WTC11 (cell line): ENCODE results near the gene ARHGAP4. TPM values are rescaled to one million over a fixed set of nuclear protein-coding genes. Genes with fewer than 3 reads are reported as not detected.
A peak's percentile ranks its signal among the peaks of the same experiment; 100 is the strongest.

Experiments
- ATAC-seq: fragments of 200-7000 bp; cut with Tn5 transposase; 2 replicates; pipeline ENCODE4 v1.10.0; 2021; ENCODE audit warnings: mild to moderate bottlenecking, moderate library complexity
- CTCF ChIA-PET: fragments of 300-600 bp; sonication (Branson Sonifier 250); formaldehyde crosslinking; loops from one replicate; lab custom pipeline; 2021; ENCODE audit warnings: antibody characterized with exemption; lab: Charles Lee
- POLR2A ChIA-PET: fragments of 350-600 bp; sonication (Branson Sonifier 250); formaldehyde crosslinking; loops from one replicate; lab custom pipeline; 2021; ENCODE audit warnings: antibody characterized with exemption; lab: Charles Lee
- DNase-seq: peaks from one replicate; pipeline ENCODE4 v3.0.0; 2021; ENCODE audit warnings: low spot score
- H3K27ac Mint-ChIP-seq: 2 replicates; pipeline ENCODE4 v1.8.0; 2021; ENCODE audit warnings: mixed read lengths
- H3K27me3 Mint-ChIP-seq: 2 replicates; pipeline ENCODE4 v1.8.0; 2021; ENCODE audit warnings: low read depth, mild to moderate bottlenecking, moderate library complexity, mixed read lengths
- H3K36me3 Mint-ChIP-seq: 2 replicates; pipeline ENCODE4 v1.8.0; 2021; ENCODE audit warnings: mixed read lengths
- H3K4me1 Mint-ChIP-seq: 2 replicates; pipeline ENCODE4 v1.8.0; 2022; ENCODE audit warnings: mixed read lengths
- H3K4me3 Mint-ChIP-seq: 2 replicates; pipeline ENCODE4 v1.8.0; 2021; ENCODE audit warnings: mild to moderate bottlenecking, moderate library complexity, mixed read lengths
- H3K9me3 Mint-ChIP-seq: 2 replicates; pipeline ENCODE4 v1.8.0; 2021; ENCODE audit warnings: mixed read lengths
- ATF1 ChIP-seq: sonication (generic); formaldehyde crosslinking; IDR thresholded peaks from 2 replicates; pipeline ENCODE4 v1.8.1; 2023; ENCODE audit warnings: mild to moderate bottlenecking, moderate library complexity, missing genetic modification reagents
- CREM ChIP-seq: sonication (generic); formaldehyde crosslinking; IDR thresholded peaks from 2 replicates; pipeline ENCODE4 v1.8.1; 2022; ENCODE audit warnings: mild to moderate bottlenecking, missing genetic modification reagents, moderate library complexity
- EMX1 ChIP-seq: fragments of 250-450 bp; sonication (Bioruptor Pico); IDR thresholded peaks from 2 replicates; pipeline ENCODE4 v1.8.0; 2021; ENCODE audit warnings: mild to moderate bottlenecking
- FOXJ3 ChIP-seq: sonication (generic); formaldehyde crosslinking; IDR thresholded peaks from 2 replicates; pipeline ENCODE4 v1.9.0; 2021; ENCODE audit warnings: missing genetic modification reagents, mild to moderate bottlenecking, borderline replicate concordance
- GTF2I ChIP-seq: fragments of 250-450 bp; sonication (Bioruptor Pico); conservative IDR thresholded peaks from 2 replicates; pipeline ENCODE4 v1.4.0; 2021; ENCODE audit warnings: mild to moderate bottlenecking
- KAT7 ChIP-seq: sonication (generic); formaldehyde crosslinking; IDR thresholded peaks from 2 replicates; pipeline ENCODE4 v1.8.1; 2023; ENCODE audit warnings: missing genetic modification reagents, mild to moderate bottlenecking, borderline replicate concordance
- NFATC4 ChIP-seq: fragments of 250-450 bp; sonication (Bioruptor Pico); IDR thresholded peaks from 2 replicates; pipeline ENCODE4 v1.9.0; 2021; ENCODE audit warnings: mild to moderate bottlenecking
- SMAD4 ChIP-seq: sonication (generic); formaldehyde crosslinking; IDR thresholded peaks from 2 replicates; pipeline ENCODE4 v1.8.0; 2022; ENCODE audit warnings: mild to moderate bottlenecking, missing genetic modification reagents
- TEAD4 ChIP-seq: sonication (generic); formaldehyde crosslinking; IDR thresholded peaks from 2 replicates; pipeline ENCODE4 v1.8.0; 2022; ENCODE audit warnings: mild to moderate bottlenecking, missing genetic modification reagents
- ZNF138 ChIP-seq: sonication (generic); formaldehyde crosslinking; conservative IDR thresholded peaks from 2 replicates; pipeline ENCODE4 v1.8.1; 2022; ENCODE audit warnings: mild to moderate bottlenecking, moderate library complexity, missing genetic modification reagents
- ZNF671 ChIP-seq: fragments of 250-450 bp; sonication (Bioruptor Pico); IDR thresholded peaks from 2 replicates; pipeline ENCODE4 v1.8.0; 2021; ENCODE audit warnings: mild to moderate bottlenecking
- total RNA-seq: library from RNA; stranded (reverse); gene quantifications from 3 replicates; pipeline ENCODE4 v1.2.3, GENCODE V29; 2021
- TF ChIP-seq, protein P1 (sequence below): fragments of 200-600 bp; IDR thresholded peaks from 2 replicates; pipeline ENCODE4 v1.8.0; 2022; ENCODE audit warnings: antibody characterized with exemption
- TF ChIP-seq, protein P2 (sequence below): fragments of 250-450 bp; sonication (Bioruptor Pico); IDR thresholded peaks from 2 replicates; pipeline ENCODE4 v1.9.0; 2021; ENCODE audit warnings: mild to moderate bottlenecking
- TF ChIP-seq, protein P3 (sequence below): sonication (generic); formaldehyde crosslinking; IDR thresholded peaks from 2 replicates; pipeline ENCODE4 v1.8.0; 2022; ENCODE audit warnings: mild to moderate bottlenecking, missing genetic modification reagents
- TF ChIP-seq, protein P4 (sequence below): fragments of 250-450 bp; sonication (Bioruptor Pico); IDR thresholded peaks from 2 replicates; pipeline ENCODE4 v1.9.0; 2021; ENCODE audit warnings: moderate library complexity, mild to moderate bottlenecking, inconsistent platforms, borderline replicate concordance
- TF ChIP-seq, protein P5 (sequence below): fragments of 250-450 bp; sonication (Bioruptor Pico); IDR thresholded peaks from 2 replicates; pipeline ENCODE4 v1.8.0; 2021; ENCODE audit warnings: mild to moderate bottlenecking
- TF ChIP-seq, protein P6 (sequence below): sonication (generic); formaldehyde crosslinking; IDR thresholded peaks from 2 replicates; pipeline ENCODE4 v1.8.1; 2023; ENCODE audit warnings: mild to moderate bottlenecking, missing genetic modification reagents, moderate library complexity

Gene ARHGAP4
- total RNA-seq, 1 experiment from 2014 or later, result 52.1 TPM

DNA sequence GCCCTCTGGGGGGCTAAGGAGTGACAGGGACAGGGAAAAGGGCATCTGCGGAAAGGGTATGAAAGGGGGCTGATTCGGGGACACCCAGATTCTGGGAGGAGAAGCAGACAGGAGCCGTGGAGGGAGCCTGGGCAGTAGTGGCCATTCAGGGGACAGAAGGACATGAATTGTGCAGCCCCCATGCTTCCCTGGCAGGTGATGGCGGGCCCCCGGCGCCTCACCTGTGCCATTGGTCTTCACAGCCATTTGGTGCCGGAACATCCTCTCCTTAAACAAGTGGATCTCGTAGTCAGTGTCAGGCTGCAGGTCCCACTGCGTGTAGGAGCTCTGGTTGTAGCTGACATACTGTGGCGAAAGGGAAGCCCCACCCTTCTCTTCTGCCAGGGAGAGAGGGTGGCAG is 62.0 kb downstream of the ARHGAP4 start (continued):
- TF ChIP-seq, protein P1, sequence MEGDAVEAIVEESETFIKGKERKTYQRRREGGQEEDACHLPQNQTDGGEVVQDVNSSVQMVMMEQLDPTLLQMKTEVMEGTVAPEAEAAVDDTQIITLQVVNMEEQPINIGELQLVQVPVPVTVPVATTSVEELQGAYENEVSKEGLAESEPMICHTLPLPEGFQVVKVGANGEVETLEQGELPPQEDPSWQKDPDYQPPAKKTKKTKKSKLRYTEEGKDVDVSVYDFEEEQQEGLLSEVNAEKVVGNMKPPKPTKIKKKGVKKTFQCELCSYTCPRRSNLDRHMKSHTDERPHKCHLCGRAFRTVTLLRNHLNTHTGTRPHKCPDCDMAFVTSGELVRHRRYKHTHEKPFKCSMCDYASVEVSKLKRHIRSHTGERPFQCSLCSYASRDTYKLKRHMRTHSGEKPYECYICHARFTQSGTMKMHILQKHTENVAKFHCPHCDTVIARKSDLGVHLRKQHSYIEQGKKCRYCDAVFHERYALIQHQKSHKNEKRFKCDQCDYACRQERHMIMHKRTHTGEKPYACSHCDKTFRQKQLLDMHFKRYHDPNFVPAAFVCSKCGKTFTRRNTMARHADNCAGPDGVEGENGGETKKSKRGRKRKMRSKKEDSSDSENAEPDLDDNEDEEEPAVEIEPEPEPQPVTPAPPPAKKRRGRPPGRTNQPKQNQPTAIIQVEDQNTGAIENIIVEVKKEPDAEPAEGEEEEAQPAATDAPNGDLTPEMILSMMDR, result no peak
- TF ChIP-seq FOXJ3 (CRISPR knock-in tag), result no peak
- TF ChIP-seq, protein P2, sequence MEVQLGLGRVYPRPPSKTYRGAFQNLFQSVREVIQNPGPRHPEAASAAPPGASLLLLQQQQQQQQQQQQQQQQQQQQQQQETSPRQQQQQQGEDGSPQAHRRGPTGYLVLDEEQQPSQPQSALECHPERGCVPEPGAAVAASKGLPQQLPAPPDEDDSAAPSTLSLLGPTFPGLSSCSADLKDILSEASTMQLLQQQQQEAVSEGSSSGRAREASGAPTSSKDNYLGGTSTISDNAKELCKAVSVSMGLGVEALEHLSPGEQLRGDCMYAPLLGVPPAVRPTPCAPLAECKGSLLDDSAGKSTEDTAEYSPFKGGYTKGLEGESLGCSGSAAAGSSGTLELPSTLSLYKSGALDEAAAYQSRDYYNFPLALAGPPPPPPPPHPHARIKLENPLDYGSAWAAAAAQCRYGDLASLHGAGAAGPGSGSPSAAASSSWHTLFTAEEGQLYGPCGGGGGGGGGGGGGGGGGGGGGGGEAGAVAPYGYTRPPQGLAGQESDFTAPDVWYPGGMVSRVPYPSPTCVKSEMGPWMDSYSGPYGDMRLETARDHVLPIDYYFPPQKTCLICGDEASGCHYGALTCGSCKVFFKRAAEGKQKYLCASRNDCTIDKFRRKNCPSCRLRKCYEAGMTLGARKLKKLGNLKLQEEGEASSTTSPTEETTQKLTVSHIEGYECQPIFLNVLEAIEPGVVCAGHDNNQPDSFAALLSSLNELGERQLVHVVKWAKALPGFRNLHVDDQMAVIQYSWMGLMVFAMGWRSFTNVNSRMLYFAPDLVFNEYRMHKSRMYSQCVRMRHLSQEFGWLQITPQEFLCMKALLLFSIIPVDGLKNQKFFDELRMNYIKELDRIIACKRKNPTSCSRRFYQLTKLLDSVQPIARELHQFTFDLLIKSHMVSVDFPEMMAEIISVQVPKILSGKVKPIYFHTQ, result no peak
- TF ChIP-seq ZNF671, result no peak
- no peak for TF ChIP-seq EMX1 (CRISPR knock-in tag)
- no peak for TF ChIP-seq KAT7 (CRISPR knock-in tag)
- TF ChIP-seq CREM (CRISPR knock-in tag), result no peak
- TF ChIP-seq, all 79 proteins: peak for 0

DNA sequence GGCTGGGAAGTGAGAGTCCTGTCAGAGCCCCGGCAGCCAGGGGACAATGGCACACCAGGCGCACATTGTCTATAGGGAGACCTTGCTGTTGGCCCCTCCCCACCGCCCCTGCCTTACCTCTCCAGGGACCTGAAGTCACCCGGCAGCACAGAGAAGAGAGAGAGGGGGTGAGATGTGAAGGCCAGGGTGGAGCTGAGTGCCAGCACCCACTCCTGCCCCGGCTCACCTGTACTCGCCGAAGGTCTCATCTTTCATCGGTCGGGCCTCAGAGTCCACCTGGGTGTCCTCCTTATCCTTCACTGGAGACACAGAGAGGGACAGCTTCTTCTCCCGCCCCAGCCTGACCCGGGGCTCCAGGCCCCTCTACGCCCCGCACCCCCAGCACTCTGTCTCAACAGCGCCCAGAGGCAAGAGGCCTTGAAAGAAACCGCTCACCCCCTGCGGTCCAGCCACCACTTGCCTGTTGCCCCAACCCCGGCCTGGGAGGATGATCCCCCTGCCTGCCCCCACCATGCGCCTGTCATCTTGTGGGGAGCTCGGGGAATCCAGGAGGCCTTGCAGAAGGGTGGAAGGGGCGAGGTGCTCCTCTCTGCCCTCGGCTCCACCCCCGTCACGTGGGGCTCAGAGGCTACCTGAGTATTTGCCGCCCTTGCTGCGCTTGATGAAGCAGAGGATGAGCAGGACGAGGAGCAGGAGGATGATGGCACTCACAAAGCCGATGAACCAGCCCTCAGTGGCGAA is 62.6 kb downstream of the ARHGAP4 start:
- ChIA-PET CTCF (interaction anchor here (0.8 kb wide), 2 partner anchors 9 to 84 kb away, joined by 3 to 4 read pairs; no protein-coding TSS in a partner anchor), POLR2A (no interaction called here)
- DNase-seq, result no peak
- H3K27me3 Mint-ChIP-seq, result no peaks in the 10 kb centered on the region; the same call in 1 of the 2 replicates
- no peak overlapping the region for H3K4me3 Mint-ChIP-seq
- peaks cover 20% of the 10 kb centered on the region for H3K4me1 Mint-ChIP-seq
- peaks cover 7% of the 10 kb centered on the region for H3K36me3 Mint-ChIP-seq
- ATAC-seq, result peak; percentile 37
- TF ChIP-seq, protein P3, sequence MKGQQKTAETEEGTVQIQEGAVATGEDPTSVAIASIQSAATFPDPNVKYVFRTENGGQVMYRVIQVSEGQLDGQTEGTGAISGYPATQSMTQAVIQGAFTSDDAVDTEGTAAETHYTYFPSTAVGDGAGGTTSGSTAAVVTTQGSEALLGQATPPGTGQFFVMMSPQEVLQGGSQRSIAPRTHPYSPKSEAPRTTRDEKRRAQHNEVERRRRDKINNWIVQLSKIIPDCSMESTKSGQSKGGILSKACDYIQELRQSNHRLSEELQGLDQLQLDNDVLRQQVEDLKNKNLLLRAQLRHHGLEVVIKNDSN (CRISPR knock-in tag), result 0 out of 2 replicates have a peak, but pooled peaks have one; percentile 24
- TF ChIP-seq TEAD4 (CRISPR knock-in tag) (no peak), SMAD4 (CRISPR knock-in tag) (no peak), NFATC4 (CRISPR knock-in tag) (no peak), ZNF138 (CRISPR knock-in tag) (no peak), ATF1 (no peak), GTF2I (no peak)
- TF ChIP-seq, protein P4, sequence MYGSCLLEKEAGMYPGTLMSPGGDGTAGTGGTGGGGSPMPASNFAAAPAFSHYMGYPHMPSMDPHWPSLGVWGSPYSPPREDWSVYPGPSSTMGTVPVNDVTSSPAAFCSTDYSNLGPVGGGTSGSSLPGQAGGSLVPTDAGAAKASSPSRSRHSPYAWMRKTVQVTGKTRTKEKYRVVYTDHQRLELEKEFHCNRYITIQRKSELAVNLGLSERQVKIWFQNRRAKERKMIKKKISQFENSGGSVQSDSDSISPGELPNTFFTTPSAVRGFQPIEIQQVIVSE (CRISPR knock-in tag), result no peak
- TF ChIP-seq, protein P5, sequence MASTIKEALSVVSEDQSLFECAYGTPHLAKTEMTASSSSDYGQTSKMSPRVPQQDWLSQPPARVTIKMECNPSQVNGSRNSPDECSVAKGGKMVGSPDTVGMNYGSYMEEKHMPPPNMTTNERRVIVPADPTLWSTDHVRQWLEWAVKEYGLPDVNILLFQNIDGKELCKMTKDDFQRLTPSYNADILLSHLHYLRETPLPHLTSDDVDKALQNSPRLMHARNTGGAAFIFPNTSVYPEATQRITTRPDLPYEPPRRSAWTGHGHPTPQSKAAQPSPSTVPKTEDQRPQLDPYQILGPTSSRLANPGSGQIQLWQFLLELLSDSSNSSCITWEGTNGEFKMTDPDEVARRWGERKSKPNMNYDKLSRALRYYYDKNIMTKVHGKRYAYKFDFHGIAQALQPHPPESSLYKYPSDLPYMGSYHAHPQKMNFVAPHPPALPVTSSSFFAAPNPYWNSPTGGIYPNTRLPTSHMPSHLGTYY (CRISPR knock-in tag), result no peak
- TF ChIP-seq, protein P6, sequence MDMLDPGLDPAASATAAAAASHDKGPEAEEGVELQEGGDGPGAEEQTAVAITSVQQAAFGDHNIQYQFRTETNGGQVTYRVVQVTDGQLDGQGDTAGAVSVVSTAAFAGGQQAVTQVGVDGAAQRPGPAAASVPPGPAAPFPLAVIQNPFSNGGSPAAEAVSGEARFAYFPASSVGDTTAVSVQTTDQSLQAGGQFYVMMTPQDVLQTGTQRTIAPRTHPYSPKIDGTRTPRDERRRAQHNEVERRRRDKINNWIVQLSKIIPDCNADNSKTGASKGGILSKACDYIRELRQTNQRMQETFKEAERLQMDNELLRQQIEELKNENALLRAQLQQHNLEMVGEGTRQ (CRISPR knock-in tag), result peak; percentile 69; the same call in 1 of the 2 replicates
- TF ChIP-seq, all 79 proteins: peak for 2
- H3K27ac Mint-ChIP-seq, result no peak overlapping the region
- no peaks in the 10 kb centered on the region for H3K9me3 Mint-ChIP-seq
